Adrenal gland (tissue), 12 donors: ENCODE measurements around the gene CHID1. TPM values are rescaled to one million over a fixed set of nuclear protein-coding genes. Genes with fewer than 3 reads are reported as not detected.

Experiments used
- DNase-seq, 7 donors: peaks; one replicate each; pipeline ENCODE4 v3.0.0-alpha.2; 2019 to 2020
- H3K27ac ChIP-seq, 5 donors: fragments of 200-600 bp; sonication (generic) in 4 of 5; 1 replicate in 3 of 5; 2 replicates in 2 of 5; pipeline versions ENCODE4 v1.5.1 to v1.8.0; 2016 to 2020; ENCODE audit warnings: mild to moderate bottlenecking in 1 of 5
- H3K27me3 ChIP-seq: fragments of 200-600 bp; 2 replicates; pipeline ENCODE4 v1.8.0; 2021
- H3K36me3 ChIP-seq, 2 donors: fragments of 200-600 bp; replicated peaks in 1 of 2; 1 replicate in 1 of 2; 2 replicates in 1 of 2; pipeline versions ENCODE4 v1.5.1 to v1.8.0; 2018 to 2022
- H3K4me1 ChIP-seq, 2 donors: fragments of 200-600 bp; replicated peaks in 1 of 2; 1 replicate in 1 of 2; 2 replicates in 1 of 2; pipeline versions ENCODE4 v1.5.1 to v1.8.0; 2018 to 2021
- H3K4me3 ChIP-seq, 4 donors: fragments of 200-600 bp; sonication (generic) in 3 of 4; one replicate each; pipeline ENCODE4 v1.5.1; 2016 to 2018
- H3K9me3 ChIP-seq, 3 donors: fragments of 200-600 bp; sonication (generic) in 1 of 3; replicated peaks in 1 of 3; 1 replicate in 2 of 3; 2 replicates in 1 of 3; pipeline versions ENCODE4 v1.5.1 to v1.8.0; 2016 to 2021
- CTCF ChIP-seq, 6 experiments: fragments of 450-650 bp in 4 of 6; fragments of 200-600 bp in 2 of 6; sonication (generic) in 1 of 6; IDR thresholded peaks; 1 replicate in 5 of 6; 2 replicates in 1 of 6; pipeline versions ENCODE4 v1.5.1 to v1.8.0; 2016 to 2021; ENCODE audit warnings: antibody characterized with exemption in 6 of 6, mild to moderate bottlenecking in 2 of 6, moderate library complexity in 1 of 6
- POLR2A ChIP-seq, 2 donors: fragments of 450-650 bp; IDR thresholded peaks; one replicate each; pipeline ENCODE4 v1.6.1; 2017; ENCODE audit warnings: antibody characterized with exemption in 2 of 2, mild to moderate bottlenecking in 2 of 2, moderate library complexity in 1 of 2
- whole genome bisulfite sequencing, 4 donors: extraction: QIAGEN DNeasy Blood & Tissue Kit in 2 of 4; methylation state at CpG; one replicate each; pipeline versions ENCODE4 v1.1.5 to v1.1.7; 2013 to 2017; 5-methylcytosine and 5-hydroxymethylcytosine counted together
- intact Hi-C, 2 donors: fragments of 100-400 bp; cut with DNase I; formaldehyde crosslinking; loops; one replicate each; pipeline versions ENCODE4 v1.14.1 to v1.15.0; 2022 to 2023
- polyA plus RNA-seq, 3 donors: library from polyadenylated mRNA; stranded (reverse); fragments of 200-250 nt in 2 of 3; fragments of 350-450 nt in 1 of 3; fragmentation: Illumina TruSeq in 1 of 3; extraction: RNeasy Lipid Tissue Mini Kit (QIAGEN cat#74804) in 1 of 3; gene quantifications; one replicate each; pipeline ENCODE4 v1.2.3, GENCODE V29; 2013 to 2014
- total RNA-seq, 9 donors: library from RNA; depleted of rRNA in 4 of 9; stranded (reverse); fragments of >200 nt in 4 of 9; fragments of 120-200 nt in 1 of 9; fragmentation: NEBNext Ultra II Directional in 1 of 9; extraction: Animal tissue kit (Norgen Biotek cat#: 25700) in 1 of 9; gene quantifications; one replicate each; pipeline versions ENCODE4 v1.1.0 to v1.2.4, GENCODE V29; 2013 to 2023
- donor health status: healthy with polysubstance abuse.
- donor health status: Bipolar disorder and iron deficiency.
- donor health status: DM: yes; HTN: yes; CAD: no.
- donor health status: DM: no; HTN: no; CAD: no.
- donor health status: DM: no; HTN: no; CAD: no.
- donor health status: DM: yes; HTN: yes; CAD: no.

Gene CHID1
- total and polyA plus RNA-seq, 12 donors, result 39.2 to 220 (median 96.6) TPM

DNA sequence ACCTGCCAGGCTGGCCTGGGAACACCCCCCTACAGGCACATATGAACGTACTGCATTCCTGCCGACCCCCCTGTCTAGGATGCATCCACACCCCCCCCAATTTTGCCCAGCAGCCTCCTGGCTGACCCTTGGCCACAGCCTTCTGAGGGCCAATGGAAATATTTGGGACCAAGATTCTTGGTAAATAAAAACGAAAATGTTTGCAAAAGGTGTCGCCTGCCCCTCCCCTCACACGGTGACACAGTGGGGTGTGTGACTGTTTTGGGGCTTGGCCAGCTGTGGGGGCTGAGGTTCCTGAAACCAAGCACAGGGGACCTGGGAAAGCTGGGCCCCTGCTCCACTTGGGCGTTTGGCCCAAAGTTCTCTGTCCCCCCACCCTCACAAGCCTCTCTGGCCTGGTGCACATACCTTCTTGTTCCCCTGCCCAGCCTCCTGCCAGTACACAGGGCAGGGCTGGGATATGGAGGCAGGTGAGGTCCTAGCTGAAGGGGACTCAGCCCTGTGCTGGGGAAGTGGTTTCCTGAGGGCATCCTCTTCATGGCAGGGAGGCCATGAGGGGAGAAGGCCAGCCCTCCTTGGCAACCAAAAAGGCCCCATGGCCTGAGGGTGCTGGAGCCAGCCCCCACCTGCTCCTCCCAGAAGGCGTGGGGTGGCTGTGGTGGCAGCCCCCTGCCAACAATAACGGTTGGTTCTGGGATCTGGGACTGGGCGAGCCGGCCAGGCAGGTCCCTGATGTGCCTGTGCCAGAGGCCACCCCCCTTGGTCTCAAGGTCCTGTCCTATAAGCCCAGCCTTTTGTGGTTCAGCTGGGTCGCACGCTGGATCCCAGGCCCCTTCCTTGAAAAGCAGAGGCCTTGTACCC lies 85.0 kb downstream of the CHID1 start:
- no peak overlapping the region for H3K27ac ChIP-seq
- no peak for DNase-seq
- H3K27me3 ChIP-seq, result no peaks in the 10 kb centered on the region

GRCh38 chr11:824942-825341 lies 85.7 kb downstream of the CHID1 start:
- Histone ChIP-seq H3K4me3 (no peak overlapping the region), H3K4me1 (peaks cover 45 to 64% of the 10 kb centered on the region in 2 donors), H3K36me3 (peaks cover 0 to 28% of the 10 kb centered on the region in 2 donors), H3K27me3 (no peaks in the 10 kb centered on the region), H3K27ac (no peak overlapping the region), H3K9me3 (no peaks in the 10 kb centered on the region)
- TF ChIP-seq POLR2A (IDR thresholded peaks at IDR 0.05) (no peak), CTCF (IDR thresholded peaks at IDR 0.05) (no peak)
- intact Hi-C loops, result no loop called here
- WGBS, 4 donors, result 80 to 84% (median 82%) methylated on average over 5 to 11 of the region's 11 CpGs
- no peak for DNase-seq

More for the DNA sequence above, 85.0 kb downstream of the CHID1 start:
- Histone ChIP-seq H3K9me3 (no peaks in the 10 kb centered on the region), H3K36me3 (peaks cover 0 to 28% of the 10 kb centered on the region in 2 donors), H3K4me3 (no peak overlapping the region), H3K4me1 (peaks cover 41 to 65% of the 10 kb centered on the region in 2 donors)
- intact Hi-C loops, result no loop called here
- 61 to 76% (median 69%) methylated on average over 8 to 12 of the region's 12 CpGs for WGBS, 4 donors
- TF ChIP-seq CTCF (IDR thresholded peaks at IDR 0.05) (no peak), POLR2A (IDR thresholded peaks at IDR 0.05) (no peak)

DNA sequence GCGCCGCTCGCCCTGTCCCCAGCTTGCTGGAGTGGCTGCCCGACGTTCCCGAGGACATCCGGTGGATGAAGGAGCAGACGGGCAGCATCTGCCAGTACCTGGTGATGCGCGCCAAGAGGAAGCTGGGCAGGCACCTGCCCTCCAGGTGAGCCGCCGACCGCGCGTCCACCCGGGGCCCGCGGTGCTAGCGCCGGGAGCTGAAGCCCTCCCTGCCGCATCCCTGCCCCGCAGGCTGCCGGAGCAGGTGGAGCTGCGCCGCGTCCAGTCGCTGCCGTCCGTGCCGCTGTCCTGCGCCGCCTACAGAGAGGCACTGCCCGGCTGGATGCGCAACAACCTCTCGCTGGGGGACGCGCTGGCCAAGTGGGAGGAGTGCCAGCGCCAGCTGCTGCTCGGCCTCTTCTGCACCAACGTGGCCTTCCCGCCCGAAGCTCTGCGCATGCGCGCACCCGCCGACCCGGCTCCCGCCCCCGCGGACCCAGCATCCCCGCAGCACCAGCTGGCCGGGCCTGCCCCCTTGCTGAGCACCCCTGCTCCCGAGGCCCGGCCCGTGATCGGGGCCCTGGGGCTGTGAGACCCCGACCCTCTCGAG lies 86.2 kb downstream of the CHID1 start:
- WGBS, 4 donors, result 79 to 87% (median 81%) methylated on average over 3 to 59 of the region's 59 CpGs
- Histone ChIP-seq H3K27me3 (no peaks in the 10 kb centered on the region), H3K4me3 (no peak overlapping the region), H3K4me1 (peaks cover 40 to 59% of the 10 kb centered on the region in 2 donors), H3K36me3 (peaks cover 0 to 28% of the 10 kb centered on the region in 2 donors), H3K9me3 (no peaks in the 10 kb centered on the region), H3K27ac (no peak overlapping the region)
- intact Hi-C loops, result no loop called here
- no peak for DNase-seq
- TF ChIP-seq POLR2A (IDR thresholded peaks at IDR 0.05) (no peak), CTCF (IDR thresholded peaks at IDR 0.05) (no peak)

DNA sequence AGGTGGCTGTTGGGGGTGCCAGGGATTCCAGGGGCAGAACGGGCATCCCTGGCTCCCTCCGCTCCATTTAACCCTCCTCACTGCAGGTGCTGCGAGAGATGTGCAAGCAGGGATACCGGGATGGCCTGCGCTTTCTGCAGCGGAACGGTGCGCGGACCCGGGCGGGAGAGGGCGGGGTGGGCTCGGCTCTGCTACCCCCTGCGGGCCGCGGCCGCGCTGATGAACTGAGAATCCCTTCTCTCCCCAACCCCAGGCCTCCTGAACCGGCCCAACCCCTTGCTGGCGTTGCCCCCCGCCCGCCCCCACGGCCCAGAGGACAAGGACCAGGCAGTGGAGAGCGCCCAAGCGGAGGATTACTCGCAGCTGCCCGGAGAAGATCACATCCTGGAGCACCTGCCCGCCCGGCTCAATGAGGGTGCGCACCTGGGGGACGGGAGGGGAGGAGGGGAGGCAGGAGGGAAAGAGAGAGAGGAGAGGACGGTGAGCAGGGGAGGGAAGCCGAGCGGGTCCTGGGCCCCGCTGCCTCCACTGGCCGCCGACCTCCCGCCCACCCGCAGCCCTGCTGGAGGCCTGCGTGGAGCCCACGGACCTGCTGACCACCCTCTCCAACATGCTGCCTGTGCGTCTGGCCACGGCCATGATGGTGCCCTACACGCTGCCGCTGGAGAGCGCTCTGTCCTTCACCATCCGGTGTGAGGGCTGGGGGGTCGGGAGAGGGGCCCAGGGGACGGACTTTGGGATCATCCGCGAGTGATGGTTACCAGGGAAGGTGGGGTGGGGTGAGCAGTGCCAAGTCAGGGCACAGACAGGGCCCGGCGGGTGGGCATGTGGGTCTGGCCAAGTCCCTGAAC lies 86.9 kb downstream of the CHID1 start:
- no peaks in the 10 kb centered on the region for H3K27me3 ChIP-seq
- WGBS, 4 donors, result 85 to 86% (median 85%) methylated on average over 16 to 53 of the region's 53 CpGs
- no peak for DNase-seq
- H3K4me3 ChIP-seq, result no peak overlapping the region
- H3K27ac ChIP-seq, result no peak overlapping the region
- peaks cover 0 to 28% of the 10 kb centered on the region in 2 donors for H3K36me3 ChIP-seq
- no peaks in the 10 kb centered on the region for H3K9me3 ChIP-seq
- intact Hi-C loops, result no loop called here
- no peak for TF ChIP-seq CTCF (IDR thresholded peaks at IDR 0.05)
- no peak for TF ChIP-seq POLR2A (IDR thresholded peaks at IDR 0.05)
- peaks cover 45 to 56% of the 10 kb centered on the region in 2 donors for H3K4me1 ChIP-seq
